HG03139 (cell line): Measurements from ENCODE around the gene UMPS.
"Not testable (repeated sequence)": the region's sequence is repeated elsewhere in the genome, so short reads cannot be mapped to it uniquely, and the experiment has no call there.

Experiments
- ATAC-seq: cut with Tn5 transposase; IDR thresholded peaks from one replicate; pipeline ENCODE4 v1.9.1; 2021; ENCODE audit not compliant: unreplicated experiment

The UMPS gene

DNA sequence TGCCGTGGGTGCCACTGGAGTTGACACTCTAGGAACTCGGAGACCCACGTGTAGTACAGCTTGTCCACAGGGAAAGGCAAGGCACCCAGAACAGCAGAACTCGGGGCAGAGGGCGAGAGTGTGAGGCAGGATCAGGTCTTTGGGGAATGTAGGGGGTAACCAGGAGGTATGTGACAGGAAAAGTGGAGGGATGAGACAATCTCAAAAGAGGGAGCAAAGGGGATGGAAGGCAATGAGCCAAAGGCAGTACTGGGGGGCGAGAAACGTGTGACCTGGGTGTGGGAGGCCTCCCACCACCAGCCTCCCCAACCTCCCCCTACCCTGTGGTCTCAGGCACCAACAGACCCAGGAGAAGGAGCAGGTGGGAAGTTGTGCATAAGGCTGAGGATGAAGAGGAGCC lies 48.9 kb downstream of the UMPS start:
- no peak for ATAC-seq

DNA sequence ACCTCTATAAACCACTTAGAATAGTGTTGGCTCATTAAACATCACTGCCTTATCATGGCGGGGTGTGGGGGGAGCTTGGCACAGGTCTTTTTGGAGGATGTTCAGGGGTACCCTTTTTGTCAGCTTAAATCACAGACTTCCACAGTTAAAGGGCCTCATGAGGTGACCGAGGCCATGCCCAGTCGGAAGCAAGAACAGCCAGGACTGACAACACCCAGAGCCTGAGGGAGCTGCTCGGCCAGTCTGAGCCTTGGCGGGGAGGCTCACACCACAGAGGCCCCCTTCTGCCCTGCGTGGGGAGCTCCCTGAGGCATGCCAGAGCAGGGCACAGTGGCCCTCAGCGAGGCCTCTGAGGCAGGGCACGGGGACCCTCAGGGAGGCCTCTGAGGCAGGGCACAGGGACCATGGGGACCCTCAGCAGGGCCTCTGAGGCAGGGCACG lies 49.5 kb downstream of the UMPS start:
- ATAC-seq = no peak

DNA sequence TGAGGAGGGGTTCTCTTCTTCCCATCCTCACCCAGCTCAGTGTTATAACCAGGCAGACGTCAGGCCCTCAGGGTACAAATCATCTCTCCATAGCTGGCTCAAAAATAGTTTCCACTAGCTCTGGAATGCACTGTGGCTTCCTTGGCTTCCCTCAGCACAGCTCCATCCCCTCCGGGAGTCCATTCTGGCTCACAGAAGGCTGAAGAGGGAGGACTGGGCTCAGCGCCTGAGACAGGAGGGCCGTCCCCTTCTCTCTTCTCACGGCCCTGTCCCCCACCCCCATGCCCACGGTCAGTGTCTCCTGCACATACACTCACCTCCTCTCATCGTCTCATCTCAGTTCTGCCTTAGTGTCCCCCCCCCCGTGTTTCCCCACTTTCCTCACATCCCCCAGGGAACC lies 50.1 kb downstream of the UMPS start:
- no peak for ATAC-seq

DNA sequence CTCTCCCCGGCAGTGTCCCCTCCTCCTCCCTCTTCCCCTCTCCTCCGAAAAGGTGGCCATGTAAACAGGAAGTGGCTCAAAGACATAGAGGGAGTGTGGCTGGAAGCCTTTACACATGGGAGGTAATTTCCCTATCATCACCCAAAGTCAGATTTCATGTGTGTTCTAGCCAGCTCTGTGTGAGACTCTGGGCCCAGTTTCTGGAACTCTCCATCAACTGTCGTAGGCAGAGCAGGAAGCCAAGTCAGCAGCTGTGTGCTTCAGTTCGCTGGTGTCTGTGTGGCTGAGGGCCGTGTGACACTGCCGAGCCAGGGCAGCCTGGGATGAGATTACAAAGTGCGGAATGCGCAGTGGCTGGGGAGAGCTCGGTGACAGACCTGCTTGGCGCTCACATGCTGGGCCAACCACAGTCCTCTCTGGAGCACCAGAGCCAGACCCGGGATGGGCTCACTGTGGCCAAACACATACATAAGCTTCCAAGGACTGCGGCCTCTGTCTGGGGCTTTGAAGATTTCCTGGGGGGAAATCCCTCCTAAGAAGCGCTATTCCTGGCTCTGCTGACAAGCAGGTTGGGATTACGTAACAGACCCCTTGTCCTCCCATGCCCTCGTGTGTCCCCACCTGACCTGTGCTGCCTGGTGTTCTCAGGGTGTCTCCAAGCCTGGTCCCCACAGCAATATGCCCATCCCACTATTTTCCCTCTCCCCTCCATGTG lies 50.7 kb downstream of the UMPS start:
- ATAC-seq = no peak

DNA sequence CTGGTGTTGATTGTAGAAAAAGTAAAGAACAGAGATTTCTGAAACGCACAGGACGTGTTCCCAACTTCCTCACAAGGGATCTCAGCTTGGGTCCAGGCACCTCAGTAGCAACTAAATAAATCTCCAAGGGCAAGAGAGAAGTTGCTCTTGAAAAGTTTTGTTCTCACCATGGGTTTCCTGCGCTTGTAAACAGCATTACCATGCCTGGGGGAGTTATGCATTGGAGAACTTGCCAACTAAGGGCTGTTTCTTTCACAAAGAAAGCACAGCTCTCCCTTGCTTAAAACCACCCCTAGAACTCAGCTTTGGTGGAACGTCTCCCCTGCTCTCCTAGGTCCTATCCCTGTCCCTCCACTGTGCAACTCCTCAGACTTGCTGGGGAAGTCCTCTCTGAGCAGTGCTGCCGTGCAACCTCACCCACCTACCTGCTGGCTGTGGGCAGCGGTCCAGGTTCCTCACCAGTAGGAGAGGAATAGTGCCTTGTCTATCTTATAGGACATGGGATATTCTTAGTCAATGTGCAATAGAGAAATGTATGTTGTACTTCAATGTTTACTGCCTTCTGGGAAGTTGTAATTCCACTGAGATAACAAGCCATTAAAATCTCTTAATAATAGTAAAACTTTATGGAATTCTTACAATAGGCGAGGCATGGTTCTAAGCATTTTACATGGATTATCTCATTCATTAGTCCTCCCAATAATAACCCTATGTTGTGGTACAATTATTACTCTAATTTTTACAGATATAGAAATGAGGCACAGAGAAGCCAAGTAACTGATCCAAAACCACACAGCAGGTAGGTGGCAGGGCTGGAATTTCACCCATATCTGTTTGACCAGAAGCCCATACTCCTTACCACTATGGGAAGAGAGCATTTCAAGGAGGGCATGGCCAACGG lies 51.5 kb downstream of the UMPS start:
- no peak for ATAC-seq

DNA sequence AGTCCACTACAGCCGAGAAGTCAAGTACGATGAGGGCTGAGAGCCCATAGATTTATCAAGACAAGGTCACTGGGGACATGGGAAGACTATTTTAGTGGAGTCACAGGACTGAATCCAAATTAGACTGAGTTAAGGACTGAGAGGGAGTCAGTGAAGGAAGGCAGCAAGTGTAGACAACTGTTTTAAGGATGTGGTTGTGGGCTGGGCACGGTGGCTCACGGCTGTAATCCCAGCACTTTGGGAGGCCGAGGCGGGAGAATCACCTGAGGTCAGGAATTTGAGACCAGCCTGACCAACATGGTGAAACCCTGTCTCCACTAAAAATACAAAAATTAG lies 52.1 kb downstream of the UMPS start:
- not testable (repeated sequence) for ATAC-seq

DNA sequence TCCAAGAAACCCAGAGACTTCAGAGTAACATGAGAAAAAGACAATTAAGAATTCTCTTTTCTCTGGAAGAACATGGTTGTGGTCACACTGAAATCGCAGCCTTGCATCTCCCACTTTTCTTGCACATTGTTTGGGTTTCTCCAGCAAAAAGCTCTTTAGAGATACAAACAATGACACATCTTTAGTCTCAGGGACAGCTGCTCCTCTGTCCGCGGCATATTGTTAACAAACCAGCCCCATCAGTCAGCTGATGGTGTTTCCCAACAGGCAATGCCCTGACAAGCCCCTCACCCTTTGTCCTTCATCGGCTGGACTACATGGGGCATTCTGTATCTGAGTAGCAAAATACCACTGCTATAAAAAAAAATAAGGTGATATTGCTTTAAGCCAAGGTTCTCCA lies 53.4 kb downstream of the UMPS start:
- ATAC-seq = no peak

DNA sequence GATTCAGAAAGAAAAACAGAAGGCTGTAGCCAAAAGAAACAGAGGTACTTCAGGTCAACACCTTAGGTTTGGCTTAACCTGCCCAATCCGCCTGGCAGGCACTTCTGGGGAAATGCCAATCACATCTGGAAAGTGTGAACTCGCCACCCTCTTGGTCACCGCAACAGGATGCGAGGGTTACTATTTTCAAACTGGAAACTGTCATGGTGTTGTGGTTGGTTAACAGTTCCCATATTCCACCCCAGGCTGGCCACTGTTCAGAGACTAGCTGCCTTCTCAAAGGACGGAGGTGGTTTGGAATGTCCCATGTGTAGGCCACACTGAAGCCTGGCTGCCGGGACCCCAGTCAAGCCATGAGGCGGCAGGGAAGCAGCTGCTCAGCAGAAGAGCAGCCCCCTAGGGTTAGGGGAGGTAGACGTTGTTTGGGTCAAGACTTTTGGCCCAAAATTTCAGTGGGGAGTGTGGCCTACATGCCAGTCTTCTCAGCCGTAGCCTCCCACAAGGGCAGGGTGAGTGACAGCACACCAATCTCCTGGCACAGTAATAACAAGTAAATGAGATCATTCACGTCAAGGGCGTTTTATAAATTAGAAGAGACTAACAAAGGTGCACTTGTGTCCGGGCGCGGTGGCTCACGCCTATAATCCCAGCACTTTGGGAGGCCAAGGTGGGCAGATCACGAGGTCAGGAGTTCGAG lies 54.6 kb downstream of the UMPS start:
- ATAC-seq = no peak

DNA sequence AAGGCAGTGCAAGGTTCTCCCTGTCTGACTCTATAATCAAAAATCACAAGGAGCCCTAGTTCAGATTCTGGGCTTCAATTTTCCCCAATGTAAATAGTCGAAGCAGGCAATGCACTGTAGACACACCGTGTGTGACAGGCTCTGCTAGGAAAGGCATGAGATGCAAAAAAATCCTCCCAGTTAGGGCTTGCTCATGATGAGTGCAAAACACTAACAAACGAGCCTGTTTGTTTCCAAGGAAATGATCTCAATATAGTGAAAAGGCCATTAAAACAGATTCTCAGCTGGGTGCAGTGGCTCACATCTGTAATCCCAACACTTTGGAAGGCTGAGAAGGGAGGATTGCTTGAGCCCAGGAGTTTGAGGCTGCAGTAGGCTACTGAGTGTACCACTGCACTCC lies 55.7 kb downstream of the UMPS start:
- ATAC-seq = no peak

DNA sequence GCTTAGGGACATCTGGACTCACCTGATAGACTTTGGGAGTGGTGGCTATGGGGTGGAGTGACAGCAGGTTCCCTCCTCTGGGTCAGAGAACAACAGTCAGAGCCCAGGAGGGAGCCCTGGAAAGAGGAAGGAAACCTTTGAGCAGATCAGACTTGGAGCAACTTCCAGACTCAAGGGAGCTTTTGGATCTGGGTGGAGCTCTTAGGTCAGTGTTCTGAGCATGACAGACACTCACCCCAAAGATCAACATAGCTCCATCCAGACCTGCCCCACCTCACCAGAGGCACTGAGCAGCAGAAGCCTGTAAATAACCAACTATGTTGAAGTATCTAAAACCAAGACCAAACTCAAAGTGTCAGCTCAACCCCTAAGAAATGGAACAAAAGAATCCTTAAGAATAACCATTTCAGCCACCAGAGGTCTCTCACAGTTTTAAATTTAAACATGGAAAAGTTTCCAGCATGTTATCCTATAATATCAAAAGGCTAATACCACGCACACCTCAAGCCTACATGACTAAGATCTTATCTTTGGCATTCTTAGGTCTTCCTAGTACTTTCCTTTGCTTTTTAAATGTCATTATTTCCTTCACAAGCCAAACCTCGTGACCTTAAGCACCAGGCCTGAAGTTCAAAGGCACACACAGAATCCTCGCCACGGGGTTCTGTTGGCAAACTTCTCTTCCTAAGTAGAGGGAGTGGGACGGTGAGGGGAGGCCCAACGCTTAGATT lies 56.4 kb downstream of the UMPS start:
- ATAC-seq = no peak

DNA sequence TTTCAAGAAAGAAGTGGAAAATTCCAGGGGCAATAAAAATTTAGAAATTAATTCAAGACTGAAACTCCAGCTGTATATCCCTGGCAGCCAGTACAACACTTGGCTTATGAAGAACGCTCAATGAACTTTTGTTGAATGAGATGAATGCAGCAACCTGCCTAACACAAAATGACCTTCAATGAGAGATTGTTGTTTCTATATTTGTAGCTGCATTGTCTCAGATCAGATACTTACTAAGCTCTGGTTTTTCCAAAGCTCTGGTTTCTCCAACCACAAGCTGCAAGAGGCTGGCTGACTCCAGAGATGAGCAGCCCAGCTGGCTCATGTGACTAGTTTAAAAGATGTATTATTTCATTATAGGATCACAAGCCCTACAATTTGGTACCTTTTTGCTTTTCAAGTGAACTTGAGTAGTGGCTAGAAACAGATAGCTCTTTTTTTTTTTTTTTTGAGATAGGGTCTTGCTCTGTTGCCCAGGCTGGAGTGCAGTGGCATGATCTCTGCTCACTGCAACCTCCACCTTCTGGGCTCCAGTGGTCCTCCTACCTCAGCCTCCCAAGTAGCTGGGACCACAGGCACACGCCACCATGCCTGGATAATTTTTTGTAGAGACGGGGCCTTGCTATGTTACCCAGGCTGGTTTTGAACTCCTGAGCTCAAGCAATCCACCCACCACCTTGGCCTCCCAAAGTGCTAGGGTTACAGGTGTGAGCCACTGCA lies 57.4 kb downstream of the UMPS start:
- ATAC-seq = no peak

DNA sequence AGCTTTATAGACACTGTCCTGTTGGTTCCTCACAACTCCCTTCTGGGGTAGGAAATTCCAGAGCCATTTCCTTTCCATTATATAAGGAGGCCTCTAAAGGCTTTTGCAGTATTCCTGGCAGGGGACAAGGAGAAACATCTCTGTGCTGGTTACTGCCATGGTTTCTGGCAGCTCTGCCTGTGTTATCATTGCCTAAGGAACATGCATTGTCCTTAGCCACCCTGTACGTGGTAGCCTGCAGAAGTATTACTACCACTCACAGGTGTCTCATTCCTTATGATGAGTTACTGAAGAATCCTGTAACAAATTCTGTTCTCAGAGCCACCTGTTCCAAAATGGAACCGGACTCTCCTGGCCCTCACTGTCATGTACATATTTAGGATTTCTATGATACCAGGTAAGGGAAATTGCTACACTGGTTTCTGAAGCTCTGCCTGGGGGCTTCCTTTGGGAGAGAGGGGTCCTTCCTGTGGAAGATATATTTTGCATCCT lies 58.0 kb downstream of the UMPS start:
- no peak for ATAC-seq

DNA sequence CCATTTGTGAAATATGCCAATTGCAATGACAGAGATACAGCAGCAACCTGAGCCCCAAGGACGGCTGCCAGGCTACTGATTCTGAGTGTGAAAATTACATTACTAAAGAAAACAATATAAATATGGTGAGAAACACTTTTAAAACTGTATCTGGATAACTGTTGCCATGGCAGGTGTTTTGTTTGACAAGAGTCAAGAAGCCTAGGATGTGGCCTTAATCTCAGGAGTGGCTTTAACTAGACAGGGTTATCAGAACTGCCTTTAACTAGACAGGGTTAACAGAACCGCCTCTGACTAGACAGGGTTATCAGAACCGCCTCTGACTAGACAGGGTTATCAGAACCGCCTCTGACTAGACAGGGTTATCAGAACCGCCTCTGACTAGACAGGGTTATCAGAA lies 58.9 kb downstream of the UMPS start:
- ATAC-seq = not testable (repeated sequence)

DNA sequence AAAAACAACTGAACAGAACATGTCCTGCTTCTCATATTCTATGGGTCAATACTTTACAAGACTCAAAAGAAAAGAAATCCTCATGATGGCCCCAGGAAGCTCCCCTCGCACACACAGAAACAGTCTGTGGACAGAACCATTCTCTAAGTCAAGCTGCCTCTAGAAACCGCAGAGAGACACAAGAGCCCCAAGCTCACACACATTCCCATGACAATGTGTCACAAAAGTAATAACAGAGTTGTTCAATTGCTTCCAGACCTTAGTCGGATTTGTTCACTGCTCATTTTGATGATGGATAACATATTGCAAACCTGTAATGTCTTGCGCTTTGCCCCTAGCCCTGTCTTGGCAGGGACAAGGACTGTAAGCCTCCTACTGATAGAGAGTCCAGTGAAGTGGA lies 60.9 kb downstream of the UMPS start:
- no peak for ATAC-seq

DNA sequence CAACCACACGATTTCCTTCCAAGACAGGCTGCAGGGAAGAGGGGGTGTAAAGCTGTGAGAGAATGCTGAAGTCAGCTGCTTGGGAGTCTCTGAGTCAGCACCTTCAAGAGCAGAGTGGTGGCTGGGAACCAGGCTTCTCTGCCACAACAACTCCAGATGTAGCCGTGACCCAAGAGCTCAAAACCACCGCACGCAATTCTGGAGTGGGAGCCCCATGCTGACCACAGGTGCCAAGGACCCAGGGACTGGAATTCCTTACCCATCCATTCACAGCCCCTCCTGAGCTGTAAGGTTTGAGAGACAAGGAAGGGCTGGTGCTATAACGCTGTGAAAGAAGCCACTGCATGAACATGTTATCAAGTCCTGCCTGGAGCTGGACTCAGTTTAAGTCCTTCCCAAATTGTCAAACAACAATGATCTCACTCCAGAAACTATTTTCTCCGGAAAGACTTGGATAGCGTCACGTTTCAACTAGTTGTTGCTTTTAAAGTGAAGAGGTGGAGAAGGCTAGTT lies 61.4 kb downstream of the UMPS start:
- no peak for ATAC-seq

DNA sequence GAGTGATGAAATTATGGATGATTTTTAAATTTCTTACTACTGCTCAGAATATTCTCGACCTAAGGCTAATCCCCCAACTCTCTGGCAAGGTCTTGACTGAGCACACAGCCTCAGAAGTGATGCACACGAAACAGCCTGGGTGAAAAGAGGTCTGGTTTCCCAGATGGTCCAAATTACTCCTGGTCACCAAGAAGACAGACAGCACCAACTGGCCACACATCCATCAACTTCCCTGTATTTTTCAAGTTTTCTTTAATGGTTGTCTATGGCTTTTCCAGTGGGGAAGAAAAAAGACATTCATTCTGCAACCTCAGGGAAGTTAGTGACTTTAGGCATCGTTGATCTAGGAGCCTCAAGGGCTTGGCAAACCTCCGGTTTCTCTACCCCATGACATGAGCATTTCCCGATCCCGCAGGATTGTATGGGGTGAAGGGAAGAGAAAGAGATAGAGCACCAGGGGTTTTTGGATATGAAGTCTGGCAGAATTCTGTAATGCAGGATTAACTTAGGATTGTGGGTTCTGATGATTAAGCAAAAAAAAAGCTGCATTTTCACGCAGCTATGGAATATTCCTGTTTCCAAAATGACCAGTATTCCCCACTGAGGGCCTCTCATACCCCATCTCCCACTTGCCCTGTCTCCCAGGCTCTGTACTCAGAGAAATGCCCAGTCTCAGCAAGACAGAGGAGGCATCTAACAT lies 62.2 kb downstream of the UMPS start:
- ATAC-seq = no peak

DNA sequence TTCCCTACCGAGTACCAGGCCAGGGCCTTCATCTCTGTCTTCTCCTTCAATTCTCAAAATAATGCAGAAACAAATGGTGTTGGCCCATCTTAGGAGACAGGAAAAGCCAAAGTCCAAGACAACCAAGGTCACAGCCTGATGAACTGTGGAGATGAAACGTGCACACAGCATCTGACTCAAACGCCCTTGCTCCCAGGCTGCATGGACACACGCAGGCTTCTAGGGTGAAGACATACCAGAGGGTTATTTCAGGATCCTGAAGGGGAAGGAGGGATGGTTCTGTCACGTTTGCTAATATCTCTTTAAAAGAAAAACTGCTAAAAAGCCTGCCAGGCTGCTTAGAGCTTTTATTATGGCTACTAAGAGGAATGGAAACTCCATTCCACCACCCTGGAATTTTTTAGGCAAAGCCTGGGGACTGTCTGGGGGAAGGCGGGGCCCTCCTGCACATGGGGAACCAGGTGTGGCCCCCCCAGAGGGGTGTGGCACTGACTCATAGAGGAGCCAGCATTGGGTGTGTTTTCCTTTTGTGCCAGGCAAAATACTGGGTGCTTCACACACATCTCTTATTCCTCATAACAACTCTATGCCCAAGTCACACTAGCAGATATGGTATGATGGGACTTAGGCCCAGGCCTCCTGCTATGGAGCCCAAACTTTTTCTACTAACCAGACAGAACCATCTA lies 62.9 kb downstream of the UMPS start:
- ATAC-seq = no peak

DNA sequence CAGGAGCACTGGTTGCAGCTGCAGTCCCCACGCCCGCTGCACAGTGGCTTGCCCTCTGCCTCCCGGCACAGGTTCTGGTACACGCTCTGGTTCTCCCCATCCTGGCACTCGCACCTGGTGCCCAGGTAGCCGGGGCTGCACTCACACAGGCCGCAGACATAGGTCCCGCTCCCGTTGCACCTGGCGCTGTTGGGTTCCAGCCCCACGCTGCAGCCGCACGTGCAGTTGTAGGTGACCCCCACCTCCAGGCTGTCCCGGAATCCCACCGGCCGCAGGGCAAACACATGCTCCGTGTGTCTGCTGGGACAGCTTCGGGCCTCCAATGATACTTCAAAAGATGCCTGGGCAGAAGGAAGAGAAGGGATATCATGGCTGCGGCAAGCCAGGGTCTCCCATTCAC lies 66.2 kb downstream of the UMPS start:
- no peak for ATAC-seq

DNA sequence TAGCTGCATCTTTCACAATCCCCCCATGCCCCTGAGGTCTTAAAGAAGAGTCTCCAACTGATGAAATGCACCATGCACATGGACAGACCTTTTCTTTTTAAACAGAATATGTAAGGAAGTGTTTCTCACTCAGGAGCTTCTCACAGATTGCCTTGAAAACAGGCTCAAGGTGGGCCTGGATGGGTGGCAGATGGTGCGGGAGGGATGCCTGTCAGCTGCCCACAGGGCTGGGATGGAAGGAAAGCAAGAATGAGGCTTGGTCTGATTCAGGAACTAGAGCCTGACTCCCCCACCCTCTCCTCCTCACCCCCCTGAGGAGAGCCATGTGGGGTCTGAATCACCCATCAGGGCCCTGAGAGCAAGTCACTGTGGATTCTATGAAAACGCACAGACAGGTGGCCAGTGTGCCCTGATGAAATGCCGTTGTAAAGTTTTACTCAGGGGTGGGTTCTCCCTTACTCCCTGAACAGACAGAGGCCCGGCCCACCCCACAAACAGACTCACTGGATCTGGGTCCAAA lies 67.2 kb downstream of the UMPS start:
- no peak for ATAC-seq
